ENCODE measurements around the gene MAP3K15. TPM values are rescaled to one million over a fixed set of nuclear protein-coding genes. Genes with fewer than 3 reads are reported as not detected.
A peak's percentile ranks its signal among the peaks of the same experiment; 100 is the strongest.
"Not testable (repeated sequence)": the region's sequence is repeated elsewhere in the genome, so short reads cannot be mapped to it uniquely, and the experiment has no call there.

The MAP3K15 gene
- total RNA-seq, 2 experiments from 2014 or later = 0.28 to 0.38 TPM

DNA sequence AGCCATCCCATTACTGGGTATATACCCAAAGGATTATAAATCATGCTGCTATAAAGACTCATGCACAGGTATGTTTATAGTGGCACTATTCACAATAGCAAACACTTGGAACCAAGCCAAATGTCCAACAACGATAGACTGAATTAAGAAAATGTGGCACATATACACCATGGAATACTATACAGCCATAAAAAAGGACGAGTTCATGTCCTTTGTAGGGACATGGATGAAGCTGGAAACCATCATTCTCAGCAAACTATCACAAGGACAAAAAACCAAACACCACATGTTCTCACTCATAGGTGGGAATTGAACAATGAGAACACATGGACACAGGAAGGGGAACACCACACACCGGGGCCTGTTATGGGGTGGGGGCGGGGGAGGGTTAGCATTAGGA is 92.6 kb downstream of the MAP3K15 start:
- H3K4me3 Mint-ChIP-seq; H3K4me1 Mint-ChIP-seq; H3K36me3 Mint-ChIP-seq (ENCODE audit: low read depth); POLR2A ChIA-PET; H3K27ac Mint-ChIP-seq; H3K27me3 Mint-ChIP-seq; CTCF ChIA-PET; H3K9me3 Mint-ChIP-seq; DNase-seq: not testable (repeated sequence)

GRCh38 chrX:19410259-19410658 is 105.0 kb downstream of the MAP3K15 start:
- H3K9me3 Mint-ChIP-seq = no peaks in the 10 kb centered on the region
- H3K27ac Mint-ChIP-seq = no peak overlapping the region
- DNase-seq = no peak
- CTCF ChIA-PET = no interaction called here
- H3K4me3 Mint-ChIP-seq = no peak overlapping the region
- H3K4me1 Mint-ChIP-seq = no peaks in the 10 kb centered on the region
- peaks cover 2% of the 10 kb centered on the region for H3K27me3 Mint-ChIP-seq
- H3K36me3 Mint-ChIP-seq (ENCODE audit: low read depth) = no peaks in the 10 kb centered on the region
- POLR2A ChIA-PET = no interaction called here

GRCh38 chrX:19403696-19404095 is 111.6 kb downstream of the MAP3K15 start:
- H3K4me3 Mint-ChIP-seq = no peak overlapping the region
- H3K36me3 Mint-ChIP-seq (ENCODE audit: low read depth) = no peaks in the 10 kb centered on the region
- H3K9me3 Mint-ChIP-seq = no peaks in the 10 kb centered on the region
- peaks cover 2% of the 10 kb centered on the region for H3K27me3 Mint-ChIP-seq
- DNase-seq = no peak
- CTCF ChIA-PET = no interaction called here
- POLR2A ChIA-PET = no interaction called here
- no peaks in the 10 kb centered on the region for H3K4me1 Mint-ChIP-seq
- no peak overlapping the region for H3K27ac Mint-ChIP-seq

- Mint-ChIP-seq H3K9me3 (no peaks in the 10 kb centered on the region), H3K4me3 (no peak overlapping the region), H3K27ac (no peak overlapping the region), H3K4me1 (no peaks in the 10 kb centered on the region), H3K36me3 (ENCODE audit: low read depth) (no peaks in the 10 kb centered on the region), H3K27me3 (no peaks in the 10 kb centered on the region)
- CTCF ChIA-PET = no interaction called here
- DNase-seq = no peak
- POLR2A ChIA-PET = no interaction called here
Measured at GRCh38 chrX:19392703-19393102, 122.6 kb downstream of the MAP3K15 start.

- ChIA-PET CTCF (no interaction called here), POLR2A (no interaction called here)
- H3K9me3 Mint-ChIP-seq = no peaks in the 10 kb centered on the region
Measured at GRCh38 chrX:19392078-19392477, 123.2 kb downstream of the MAP3K15 start.

DNA sequence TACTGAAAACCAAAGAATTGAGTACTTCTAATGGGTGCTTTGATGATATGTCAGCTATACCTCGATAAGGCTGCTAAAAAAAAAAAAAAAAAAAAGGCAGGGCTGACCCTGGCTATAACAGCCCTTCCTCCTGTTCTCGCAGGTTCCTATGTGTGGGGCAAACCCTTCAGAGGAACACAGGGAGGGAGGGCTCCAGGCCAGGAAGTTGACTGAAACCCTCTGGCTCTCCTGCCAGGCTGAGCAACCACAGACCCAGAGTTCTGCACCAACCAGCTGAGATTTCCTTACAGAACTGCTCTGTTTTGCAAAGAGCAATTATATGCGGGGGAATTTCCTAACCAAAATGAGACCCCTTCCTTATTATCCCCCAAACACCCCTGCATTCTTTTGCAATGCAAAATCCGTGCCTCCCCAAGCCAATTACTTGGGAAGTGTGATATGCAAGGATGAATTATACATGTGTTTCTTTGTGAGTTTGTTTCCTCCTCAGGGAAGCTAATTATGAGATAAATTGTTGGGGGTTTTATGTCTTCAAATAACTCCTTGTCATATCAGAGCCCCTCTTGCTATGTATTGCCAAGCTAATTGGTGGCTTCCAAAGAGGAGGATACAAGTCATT is 126.0 kb downstream of the MAP3K15 start:
- H3K9me3 Mint-ChIP-seq = no peaks in the 10 kb centered on the region
- H3K27ac Mint-ChIP-seq = no peak overlapping the region
- no peak for DNase-seq
- H3K4me1 Mint-ChIP-seq = no peaks in the 10 kb centered on the region
- no peaks in the 10 kb centered on the region for H3K36me3 Mint-ChIP-seq (ENCODE audit: low read depth)
- H3K4me3 Mint-ChIP-seq = no peak overlapping the region
- POLR2A ChIA-PET = no interaction called here
- CTCF ChIA-PET = interaction anchor here (1.3 kb wide), 1 partner anchor 17 kb away, joined by 4 read pairs; no protein-coding TSS in a partner anchor
- no peaks in the 10 kb centered on the region for H3K27me3 Mint-ChIP-seq

More at GRCh38 chrX:19392078-19392477, 123.2 kb downstream of the MAP3K15 start:
- no peaks in the 10 kb centered on the region for H3K36me3 Mint-ChIP-seq (ENCODE audit: low read depth)
- H3K4me3 Mint-ChIP-seq = no peak overlapping the region
- no peaks in the 10 kb centered on the region for H3K27me3 Mint-ChIP-seq
- no peak overlapping the region for H3K27ac Mint-ChIP-seq
- no peaks in the 10 kb centered on the region for H3K4me1 Mint-ChIP-seq
- no peak for DNase-seq

DNA sequence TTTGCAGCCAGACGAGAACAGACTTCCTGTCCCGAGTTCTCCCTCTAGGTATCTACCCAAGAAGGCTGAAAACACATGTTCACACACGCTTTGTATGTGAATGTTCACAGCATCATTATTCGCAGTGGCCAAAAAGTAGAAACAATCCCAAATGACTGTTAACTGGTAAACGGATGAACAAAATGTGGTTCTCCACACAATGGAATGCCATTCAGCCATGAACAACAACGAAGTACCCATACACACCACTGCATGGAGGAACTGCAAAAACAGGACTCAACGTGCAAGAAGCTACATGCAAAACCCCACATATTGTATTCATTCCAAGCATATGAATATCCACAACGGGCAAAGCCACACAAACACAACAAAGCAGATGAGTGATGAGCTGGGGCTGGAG is 126.6 kb downstream of the MAP3K15 start:
- Mint-ChIP-seq H3K36me3 (ENCODE audit: low read depth) (no peaks in the 10 kb centered on the region), H3K27me3 (peaks cover 3% of the 10 kb centered on the region), H3K9me3 (no peaks in the 10 kb centered on the region), H3K4me1 (no peaks in the 10 kb centered on the region), H3K4me3 (no peak overlapping the region), H3K27ac (no peak overlapping the region)
- ChIA-PET POLR2A (no interaction called here), CTCF (no interaction called here)
- no peak for DNase-seq

GRCh38 chrX:19388064-19388679 is 127.1 kb downstream of the MAP3K15 start:
- ChIA-PET POLR2A (no interaction called here), CTCF (no interaction called here)
- no peak overlapping the region for H3K27ac Mint-ChIP-seq
- H3K36me3 Mint-ChIP-seq (ENCODE audit: low read depth) = no peaks in the 10 kb centered on the region
- H3K27me3 Mint-ChIP-seq = peaks cover 5% of the 10 kb centered on the region
- no peak for DNase-seq
- no peaks in the 10 kb centered on the region for H3K4me1 Mint-ChIP-seq
- no peaks in the 10 kb centered on the region for H3K9me3 Mint-ChIP-seq
- no peak overlapping the region for H3K4me3 Mint-ChIP-seq

DNA sequence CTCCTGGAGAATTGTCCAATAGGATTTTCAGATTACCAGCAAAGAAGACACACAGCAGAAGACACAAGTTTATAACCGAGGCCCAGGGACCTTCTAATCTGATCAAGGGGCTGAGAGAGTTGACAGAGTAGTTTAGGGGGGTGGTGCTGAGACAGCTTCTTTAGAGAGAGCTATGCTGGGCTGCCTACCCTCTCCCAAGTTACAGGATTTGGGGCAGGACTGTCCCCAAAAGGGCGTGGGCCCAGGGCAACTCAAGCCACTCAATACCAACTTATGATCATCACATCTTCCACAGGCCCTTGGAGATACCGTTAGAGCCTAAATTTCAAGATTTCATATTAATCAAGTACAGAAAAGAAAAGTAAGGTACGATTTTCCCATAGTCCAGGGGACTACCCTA is 128.6 kb downstream of the MAP3K15 start:
- DNase-seq = no peak
- no peaks in the 10 kb centered on the region for H3K9me3 Mint-ChIP-seq
- no peak overlapping the region for H3K27ac Mint-ChIP-seq
- POLR2A ChIA-PET = no interaction called here
- peaks cover 5% of the 10 kb centered on the region for H3K27me3 Mint-ChIP-seq
- CTCF ChIA-PET = no interaction called here
- H3K4me1 Mint-ChIP-seq = no peaks in the 10 kb centered on the region
- H3K36me3 Mint-ChIP-seq (ENCODE audit: low read depth) = no peaks in the 10 kb centered on the region
- no peak overlapping the region for H3K4me3 Mint-ChIP-seq

GRCh38 chrX:19382555-19383145 is 132.7 kb downstream of the MAP3K15 start:
- ChIA-PET POLR2A (no interaction called here), CTCF (interaction anchor here (0.5 to 1.5 kb wide), 6 partner anchors 11 to 696 kb away, joined by 3 to 5 read pairs (median 3); no protein-coding TSS in a partner anchor)
- no peaks in the 10 kb centered on the region for H3K9me3 Mint-ChIP-seq
- DNase-seq = peak; percentile 57
- no peak overlapping the region for H3K27ac Mint-ChIP-seq
- H3K4me3 Mint-ChIP-seq = no peak overlapping the region
- H3K27me3 Mint-ChIP-seq = peaks cover 5% of the 10 kb centered on the region
- H3K4me1 Mint-ChIP-seq = no peaks in the 10 kb centered on the region
- H3K36me3 Mint-ChIP-seq (ENCODE audit: low read depth) = no peaks in the 10 kb centered on the region

DNA sequence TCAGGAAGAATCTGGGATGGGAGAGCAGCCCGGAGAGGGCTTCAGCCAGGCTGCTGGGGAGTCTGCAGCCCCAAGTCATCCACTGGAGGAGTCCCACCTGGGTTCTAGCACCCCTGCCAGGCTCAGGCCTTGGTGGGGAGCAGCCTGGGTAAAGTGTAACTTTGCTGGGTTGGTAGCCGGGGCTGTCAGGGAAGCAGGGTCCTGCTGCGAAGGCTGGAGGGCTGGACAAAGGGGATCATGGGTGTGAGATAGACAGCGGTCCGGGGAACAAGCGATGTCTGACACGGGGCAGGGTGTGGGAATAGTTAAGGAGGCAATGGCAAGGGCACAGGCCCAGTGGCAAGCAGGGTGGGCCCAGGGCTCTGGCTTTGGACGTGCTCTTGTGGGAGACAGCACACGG is 134.0 kb downstream of the MAP3K15 start:
- POLR2A ChIA-PET = no interaction called here
- DNase-seq = no peak
- no peaks in the 10 kb centered on the region for H3K9me3 Mint-ChIP-seq
- no peak overlapping the region for H3K27ac Mint-ChIP-seq
- peaks cover 5% of the 10 kb centered on the region for H3K27me3 Mint-ChIP-seq
- H3K4me1 Mint-ChIP-seq = no peaks in the 10 kb centered on the region
- CTCF ChIA-PET = interaction anchor here (0.7 kb wide), 1 partner anchor 689 kb away, joined by 3 read pairs; no protein-coding TSS in a partner anchor
- H3K4me3 Mint-ChIP-seq = no peak overlapping the region
- H3K36me3 Mint-ChIP-seq (ENCODE audit: low read depth) = no peaks in the 10 kb centered on the region

GRCh38 chrX:19377799-19378198 is 137.5 kb downstream of the MAP3K15 start:
- H3K4me1 Mint-ChIP-seq = peaks cover under 1% of the 10 kb centered on the region
- no peaks in the 10 kb centered on the region for H3K36me3 Mint-ChIP-seq (ENCODE audit: low read depth)
- CTCF ChIA-PET = no interaction called here
- H3K27ac Mint-ChIP-seq = no peak overlapping the region
- H3K9me3 Mint-ChIP-seq = no peaks in the 10 kb centered on the region
- H3K4me3 Mint-ChIP-seq = no peak overlapping the region
- no peaks in the 10 kb centered on the region for H3K27me3 Mint-ChIP-seq
- POLR2A ChIA-PET = no interaction called here
- no peak for DNase-seq

DNA sequence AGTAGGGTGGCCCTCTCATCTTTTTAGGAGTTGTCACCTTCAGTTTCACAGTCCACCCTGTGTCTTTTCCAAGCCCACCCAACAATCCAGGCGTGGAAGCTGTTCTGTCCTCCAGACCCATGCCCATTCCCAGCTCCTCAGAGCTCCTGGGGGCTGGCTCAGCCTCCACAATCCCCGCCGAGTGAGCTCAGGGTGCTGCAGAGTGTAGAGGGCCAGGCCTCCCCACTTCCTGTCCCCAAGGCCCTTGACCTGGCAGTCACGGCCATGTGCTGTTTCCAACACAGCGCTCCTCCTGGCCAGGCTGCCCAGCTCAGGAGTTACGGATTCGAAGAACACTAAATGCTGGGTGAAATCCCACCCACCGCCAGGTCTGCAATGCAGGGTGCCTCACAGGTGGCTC is 139.8 kb downstream of the MAP3K15 start:
- CTCF ChIA-PET = no interaction called here
- H3K27ac Mint-ChIP-seq = no peak overlapping the region
- H3K4me3 Mint-ChIP-seq = no peak overlapping the region
- H3K27me3 Mint-ChIP-seq = peaks cover 2% of the 10 kb centered on the region
- peaks cover 7% of the 10 kb centered on the region for H3K4me1 Mint-ChIP-seq
- H3K36me3 Mint-ChIP-seq (ENCODE audit: low read depth) = no peaks in the 10 kb centered on the region
- no peak for DNase-seq
- POLR2A ChIA-PET = no interaction called here
- H3K9me3 Mint-ChIP-seq = no peaks in the 10 kb centered on the region

DNA sequence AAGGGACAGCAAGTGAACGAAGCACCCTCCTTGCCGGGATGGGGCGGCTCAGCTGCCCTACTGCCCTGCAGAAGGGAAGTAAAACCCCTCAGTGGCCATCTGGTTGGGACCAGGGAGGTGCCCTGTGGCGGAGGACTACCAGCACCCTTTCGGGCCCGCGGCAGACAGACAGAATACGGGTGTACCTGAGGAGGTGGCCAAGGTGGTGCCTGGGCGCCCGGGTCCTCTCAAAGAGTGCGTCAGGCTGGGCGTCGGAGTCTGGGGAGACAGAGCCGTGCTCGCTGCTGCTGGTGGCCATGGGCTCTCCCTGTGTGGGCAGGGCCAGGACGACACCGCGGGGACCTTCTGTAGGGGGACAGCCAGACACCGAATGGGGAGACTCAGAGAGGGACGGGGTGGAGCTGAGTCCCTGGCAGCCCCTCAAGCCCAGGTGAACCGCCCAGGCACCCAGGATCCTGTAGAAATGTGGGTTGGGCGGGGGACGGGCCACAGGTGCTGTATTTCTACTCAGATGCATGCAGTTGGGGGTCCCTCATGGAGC is 141.9 kb downstream of the MAP3K15 start:
- ChIA-PET POLR2A (no interaction called here), CTCF (no interaction called here)
- Mint-ChIP-seq H3K36me3 (ENCODE audit: low read depth) (no peaks in the 10 kb centered on the region), H3K4me3 (no peak overlapping the region), H3K9me3 (no peaks in the 10 kb centered on the region), H3K4me1 (peaks cover 7% of the 10 kb centered on the region), H3K27ac (no peak overlapping the region), H3K27me3 (peaks cover 2% of the 10 kb centered on the region)
- DNase-seq = no peak
